HG03520 (cell line): Measurements from ENCODE around the gene RHEB.

ENCODE experiments used
- ATAC-seq: cut with Tn5 transposase; IDR thresholded peaks from one replicate; pipeline ENCODE4 v1.9.1; 2021; ENCODE audit warnings: mild to moderate bottlenecking, moderate library complexity; ENCODE audit not compliant: unreplicated experiment

The RHEB gene, protein sequence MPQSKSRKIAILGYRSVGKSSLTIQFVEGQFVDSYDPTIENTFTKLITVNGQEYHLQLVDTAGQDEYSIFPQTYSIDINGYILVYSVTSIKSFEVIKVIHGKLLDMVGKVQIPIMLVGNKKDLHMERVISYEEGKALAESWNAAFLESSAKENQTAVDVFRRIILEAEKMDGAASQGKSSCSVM

DNA sequence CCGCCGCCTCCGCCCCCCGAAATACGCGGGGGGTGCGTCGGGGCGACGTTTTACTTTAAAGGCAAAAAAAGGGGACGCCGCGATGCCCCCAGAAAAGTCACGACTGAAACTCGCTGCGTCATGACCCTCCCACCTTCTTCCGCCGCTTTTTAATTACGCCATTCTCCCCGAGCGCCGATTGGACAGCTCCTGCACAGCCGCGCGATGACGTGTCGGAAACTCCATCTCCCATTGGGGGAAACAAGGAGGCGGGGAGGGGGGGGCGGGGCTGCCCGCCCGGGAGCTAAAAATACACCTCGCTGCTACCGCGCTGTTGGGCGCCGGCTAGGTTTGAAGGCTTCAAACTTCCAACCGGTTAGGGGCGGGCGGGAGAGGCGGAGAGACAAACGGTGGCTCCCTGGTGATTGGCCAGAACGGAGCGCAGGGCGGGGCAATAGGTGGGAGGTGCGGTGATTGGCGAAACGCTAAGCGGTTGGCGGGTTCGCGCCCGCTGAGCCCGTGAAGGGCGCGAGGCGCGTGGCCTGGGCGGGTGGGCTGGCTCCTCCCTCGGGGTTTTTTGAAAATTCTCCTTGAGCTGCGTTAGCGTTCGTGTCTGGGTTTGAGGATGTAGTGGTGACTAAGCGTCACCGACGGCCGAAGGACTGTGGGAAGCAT is at the start of gene RHEB:
RHEB (minus strand) TSS at position 131 of the 654 bp plus-strand sequence. CDS start 384 bp downstream, outside the sequence.
- ATAC-seq, result peak; percentile 70

DNA sequence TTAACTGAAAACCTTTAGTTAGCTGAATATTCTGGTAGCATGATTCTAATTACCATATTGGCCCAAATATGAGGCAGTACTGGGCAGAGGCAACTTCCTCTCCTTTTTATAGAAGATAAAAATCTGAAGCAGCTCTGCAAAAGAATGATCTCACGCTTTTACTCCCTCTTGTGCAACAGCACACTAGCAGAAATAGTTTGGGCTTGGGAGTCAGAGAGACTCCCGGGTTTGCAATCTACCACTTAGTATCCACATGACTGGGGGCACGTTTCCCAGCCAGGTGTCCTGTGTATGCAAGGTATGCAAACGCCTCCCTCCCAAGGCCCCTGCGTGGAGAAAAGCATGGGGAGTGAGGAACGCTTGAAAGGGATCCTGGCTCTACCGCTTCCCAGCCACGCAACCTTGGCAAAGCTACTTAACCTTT is 47.2 kb upstream of the RHEB start:
- no peak for ATAC-seq

DNA sequence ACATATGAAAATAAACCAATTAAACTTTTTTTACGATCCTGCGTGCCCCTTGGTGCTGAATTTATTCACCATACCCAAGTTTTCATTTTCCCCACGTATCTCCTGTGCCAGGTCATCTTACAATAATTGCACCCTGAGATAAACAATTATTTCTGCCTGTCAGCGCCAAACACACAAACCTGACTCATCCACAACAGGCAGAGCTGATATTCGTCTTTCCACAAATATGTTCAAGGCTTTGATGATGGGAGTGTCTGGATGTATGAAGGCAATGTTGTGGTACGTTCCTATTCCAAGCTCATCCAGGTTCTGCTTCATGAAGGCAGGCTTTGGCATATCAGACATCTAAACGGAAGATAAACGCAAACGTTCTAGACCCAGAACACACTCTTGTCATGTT is 45.8 kb upstream of the RHEB start:
- ATAC-seq, result no peak

DNA sequence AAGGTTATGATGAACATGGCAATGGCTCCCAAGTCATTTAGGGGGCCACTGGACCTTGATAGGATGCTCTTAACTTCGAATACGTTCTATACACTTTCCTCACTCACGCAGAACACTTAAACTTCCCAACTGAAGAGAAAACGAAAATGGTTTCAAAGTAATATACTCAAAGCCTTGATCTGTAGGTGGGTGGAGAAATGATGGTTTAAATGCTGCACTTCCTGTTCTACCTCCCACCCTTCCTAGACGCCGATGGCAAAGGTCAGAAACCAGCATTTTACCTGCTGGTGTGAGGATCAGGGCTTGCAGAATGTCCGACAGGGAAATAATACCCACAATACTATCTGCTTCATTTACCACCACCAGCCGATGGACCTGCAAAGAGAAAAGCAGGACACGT is 40.5 kb upstream of the RHEB start:
- no peak for ATAC-seq

DNA sequence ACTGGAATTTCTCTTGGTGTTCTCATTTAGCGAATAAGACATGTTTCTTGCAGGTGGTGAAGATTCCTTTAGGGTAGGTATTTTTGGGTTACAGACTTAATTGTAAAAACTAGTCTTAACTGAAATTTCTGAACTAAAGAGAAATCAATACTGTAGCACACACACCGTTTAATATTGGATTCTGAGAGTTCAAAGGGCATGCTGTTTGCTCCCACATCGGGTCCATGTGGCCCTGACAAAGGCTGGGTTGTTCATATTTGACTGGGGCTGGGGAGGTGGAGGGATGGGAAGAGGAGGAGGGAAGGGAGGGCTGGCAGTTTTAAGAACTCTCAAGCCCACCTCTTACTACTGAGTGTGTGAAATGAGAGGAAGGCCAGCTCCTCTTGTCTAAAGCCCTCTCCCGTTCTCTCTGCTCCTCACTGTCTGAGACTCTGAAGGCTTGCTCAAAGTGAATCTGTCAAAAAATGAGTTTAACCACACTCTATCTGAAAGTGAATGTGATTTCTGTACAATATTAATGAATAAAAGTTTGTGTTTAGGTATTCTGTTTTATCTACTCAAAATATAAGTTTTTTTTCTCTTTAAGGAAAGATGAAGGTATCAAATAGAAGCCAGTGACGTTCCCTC is 40.0 kb upstream of the RHEB start:
- ATAC-seq, result no peak

DNA sequence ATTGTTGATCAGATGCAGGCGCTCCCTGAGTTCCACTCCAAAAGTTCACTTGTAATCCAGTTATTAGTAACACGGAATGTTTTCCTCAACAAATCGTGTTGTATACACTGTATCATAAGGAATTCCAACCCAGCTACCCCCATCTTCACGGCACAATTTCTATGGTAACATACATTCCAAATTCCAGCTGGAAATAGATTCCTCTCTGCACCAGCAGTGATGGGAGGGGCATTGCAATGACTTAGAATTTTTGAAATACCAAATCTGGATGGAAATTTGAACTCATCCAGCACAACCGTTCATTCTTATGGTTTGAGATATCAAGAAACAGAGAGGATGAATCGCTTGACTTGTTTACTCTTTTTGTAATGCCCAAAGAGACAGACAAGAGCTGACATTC is 38.9 kb upstream of the RHEB start:
- no peak for ATAC-seq

DNA sequence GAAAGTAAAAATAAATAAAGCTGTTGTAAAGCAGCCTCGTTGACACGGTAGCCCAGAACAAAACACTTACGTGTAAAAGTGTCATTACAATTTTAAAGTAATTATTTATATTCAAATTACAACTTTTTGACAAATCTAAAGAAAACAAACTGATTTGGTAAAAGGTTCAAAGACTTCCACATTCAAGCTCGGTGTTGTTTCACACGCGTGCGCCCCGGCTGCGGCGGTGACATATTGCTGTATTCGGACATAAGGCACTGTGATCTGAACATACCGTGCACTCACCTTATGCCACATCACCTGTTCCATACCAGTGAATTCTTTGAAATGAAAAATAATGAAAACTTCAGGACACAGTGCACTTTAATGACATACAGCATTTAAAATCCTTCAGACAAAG is 36.9 kb upstream of the RHEB start:
- ATAC-seq, result no peak

DNA sequence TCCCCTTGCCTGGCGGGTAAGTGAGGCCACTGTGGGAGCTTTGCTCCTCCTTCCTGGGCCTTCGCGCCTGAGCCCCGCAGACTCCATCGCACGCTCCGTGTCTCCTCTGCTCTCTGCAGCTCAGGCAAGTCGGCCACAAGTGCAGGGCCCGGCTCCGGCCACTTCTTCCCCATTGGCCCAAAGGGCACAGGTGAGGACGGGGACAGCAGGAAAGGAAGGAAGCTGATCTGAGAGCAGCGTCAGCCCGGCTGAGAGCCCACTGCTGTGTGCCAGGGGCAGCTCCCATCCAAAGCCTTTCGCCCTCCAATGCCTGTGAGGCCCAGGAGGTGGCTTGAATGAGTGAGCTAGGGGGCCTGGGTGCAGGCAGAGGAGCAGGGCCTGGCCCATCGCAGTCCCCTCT is 33.7 kb upstream of the RHEB start:
- no peak for ATAC-seq

DNA sequence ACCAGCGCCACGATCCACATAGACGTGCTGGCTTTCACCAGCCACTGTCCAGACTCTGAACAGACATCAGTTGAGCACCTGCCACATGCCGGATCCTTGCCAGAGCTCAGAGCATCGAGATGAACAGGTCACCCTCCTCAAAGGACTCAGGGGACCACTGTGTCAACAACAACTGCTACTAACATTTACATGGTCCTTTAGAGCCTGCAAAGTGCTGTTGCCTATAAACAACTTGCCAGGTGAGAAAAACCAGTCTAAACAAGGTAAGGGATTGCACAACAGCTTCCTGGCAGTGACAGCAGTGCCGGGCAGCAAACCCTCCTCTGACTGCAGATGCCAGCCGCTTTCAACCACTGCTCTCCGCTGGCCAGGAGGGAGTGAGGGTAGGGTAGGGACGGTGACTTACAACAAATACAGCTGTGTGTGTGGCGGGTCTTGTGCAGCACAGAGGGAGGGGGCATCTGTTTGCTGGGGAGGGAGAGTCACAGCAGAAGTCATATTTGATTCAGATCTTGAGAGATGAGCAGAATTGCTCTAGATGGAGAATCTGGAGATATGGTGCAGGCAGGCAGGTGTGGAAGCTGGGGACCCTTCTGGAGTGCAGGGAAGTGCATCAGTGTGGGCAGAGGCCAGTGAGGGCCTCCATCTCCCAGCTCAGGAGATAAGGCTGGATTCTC is 32.8 kb upstream of the RHEB start:
- no peak for ATAC-seq

DNA sequence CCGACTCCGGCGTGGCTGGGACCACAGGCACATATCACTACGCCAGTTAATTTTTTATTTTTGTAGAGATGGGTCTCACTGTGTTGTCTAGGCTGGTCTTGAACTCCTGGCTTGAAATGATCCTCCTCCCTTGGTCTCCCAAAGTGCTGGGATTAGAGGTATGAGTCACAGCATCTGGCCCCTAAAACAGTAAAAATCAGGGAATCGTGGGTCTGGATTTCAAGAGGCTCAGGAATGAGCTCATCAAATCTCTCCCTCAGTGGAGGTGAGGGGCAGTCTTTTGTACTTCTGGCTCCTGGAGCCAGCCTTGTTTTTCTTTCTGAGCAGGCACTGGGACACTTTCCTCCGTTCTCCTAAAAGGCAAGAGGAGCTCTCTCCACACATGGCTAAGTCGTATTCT is 32.1 kb upstream of the RHEB start:
- ATAC-seq, result no peak

DNA sequence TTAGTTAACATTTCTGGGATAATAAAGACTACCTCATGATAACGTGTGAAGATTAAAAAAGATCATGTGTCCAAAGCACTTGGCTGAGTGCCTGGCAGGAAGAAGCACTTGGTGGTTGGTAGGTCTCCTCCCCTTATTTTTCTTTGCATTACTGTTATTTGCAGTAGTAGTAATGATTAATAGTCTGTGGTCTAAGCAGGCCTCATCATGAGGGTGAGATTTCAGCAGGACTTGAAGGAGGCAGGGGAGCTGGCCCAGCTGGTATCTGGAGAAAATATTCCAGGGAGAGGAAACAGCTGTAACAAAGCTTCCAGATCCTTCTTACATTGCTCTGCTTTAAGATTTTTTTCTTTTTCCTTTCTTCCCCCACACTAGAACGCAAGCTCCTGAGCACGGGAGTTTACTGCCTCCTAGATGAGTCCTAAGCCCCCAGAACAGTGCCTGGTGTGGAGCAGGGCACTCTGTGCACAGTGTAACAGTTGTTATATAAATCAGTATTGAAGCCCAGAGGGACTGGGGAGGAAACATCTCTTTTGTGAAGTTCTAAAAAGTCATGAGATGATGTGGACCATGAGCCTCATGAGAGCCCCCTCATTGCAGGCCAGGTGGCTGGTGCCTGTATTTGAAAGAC is 31.1 kb upstream of the RHEB start:
- ATAC-seq, result no peak

DNA sequence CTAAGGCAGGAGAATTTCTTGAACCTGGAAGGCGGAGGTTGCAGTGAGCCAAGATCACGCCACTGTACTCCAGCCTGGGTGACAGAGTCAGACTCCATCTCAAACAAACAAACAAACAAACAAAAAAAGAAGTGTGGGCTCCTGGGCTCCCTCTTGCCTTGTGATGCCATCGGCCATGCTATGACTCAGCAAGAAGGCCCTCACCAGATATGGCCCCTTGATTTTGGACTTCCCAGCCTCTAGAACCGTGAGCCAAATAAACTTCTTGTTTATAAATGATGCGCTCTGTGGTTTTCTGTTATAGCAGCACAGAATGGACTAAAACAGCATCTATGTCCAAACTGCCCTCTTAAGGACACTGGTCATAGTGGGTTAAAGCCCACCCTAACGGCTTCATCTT is 29.9 kb upstream of the RHEB start:
- no peak for ATAC-seq

DNA sequence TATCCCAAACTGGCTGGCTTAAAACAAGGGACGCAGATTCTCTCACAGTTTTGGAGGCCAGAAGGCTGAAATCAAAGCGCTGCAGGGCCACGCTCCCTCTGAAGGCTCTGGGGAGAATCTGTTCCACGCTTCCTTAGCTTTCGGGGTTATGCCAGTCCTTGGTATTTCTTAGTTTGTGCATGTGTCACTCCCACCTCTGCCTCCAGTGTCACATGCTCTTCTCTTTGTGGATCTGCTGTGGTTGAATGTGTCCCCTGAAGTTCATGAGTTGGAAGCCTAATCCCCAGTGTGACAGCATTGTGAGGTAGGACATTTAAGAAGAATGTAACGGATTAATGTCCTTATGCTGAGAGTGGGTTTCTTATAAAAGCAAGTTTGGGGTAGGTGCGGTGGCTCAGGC is 29.4 kb upstream of the RHEB start:
- ATAC-seq, result no peak

DNA sequence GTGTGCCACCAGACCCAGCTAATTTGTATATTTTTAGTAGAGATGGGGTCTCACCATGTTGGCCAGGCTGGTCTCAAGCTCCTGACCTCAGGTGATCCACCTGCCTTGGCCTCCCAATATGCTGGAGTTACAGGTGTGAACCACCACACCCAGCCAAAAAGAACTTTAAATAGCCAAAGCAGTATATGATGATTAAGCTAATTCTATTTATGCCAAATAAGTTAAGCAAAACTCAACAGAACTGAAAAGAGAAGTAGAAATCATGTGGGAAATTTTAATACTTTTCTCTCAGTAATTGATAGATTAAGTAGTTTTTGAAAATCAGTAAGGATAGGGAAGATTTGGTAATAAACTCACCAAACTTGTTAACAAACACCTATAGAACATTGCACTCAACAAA is 24.5 kb upstream of the RHEB start:
- ATAC-seq, result no peak

DNA sequence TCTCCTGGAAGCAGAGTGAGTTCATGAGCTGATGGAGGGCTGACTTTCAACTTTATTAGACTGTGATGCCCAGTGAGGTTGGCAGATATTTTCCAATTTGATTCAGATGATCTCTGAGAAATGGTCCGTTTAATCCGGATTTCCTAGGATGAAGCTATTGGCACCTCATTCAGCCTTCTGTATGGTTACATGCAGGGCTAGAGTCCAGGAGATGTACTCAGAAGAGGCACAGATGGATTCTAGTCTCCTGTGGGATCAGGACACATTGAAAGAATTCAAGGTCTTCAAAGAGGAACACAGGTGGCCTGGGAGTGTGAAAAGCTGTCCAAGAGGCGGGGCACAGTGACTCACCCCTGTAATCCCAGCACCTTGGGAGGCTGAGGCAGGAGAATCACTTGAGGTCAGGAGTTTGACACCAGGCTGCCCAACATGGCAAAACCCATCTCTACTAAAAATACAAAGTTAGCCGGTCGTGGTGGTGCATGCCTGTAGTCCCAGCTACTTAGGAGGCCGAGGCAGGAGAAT is 23.0 kb upstream of the RHEB start:
- ATAC-seq, result no peak

DNA sequence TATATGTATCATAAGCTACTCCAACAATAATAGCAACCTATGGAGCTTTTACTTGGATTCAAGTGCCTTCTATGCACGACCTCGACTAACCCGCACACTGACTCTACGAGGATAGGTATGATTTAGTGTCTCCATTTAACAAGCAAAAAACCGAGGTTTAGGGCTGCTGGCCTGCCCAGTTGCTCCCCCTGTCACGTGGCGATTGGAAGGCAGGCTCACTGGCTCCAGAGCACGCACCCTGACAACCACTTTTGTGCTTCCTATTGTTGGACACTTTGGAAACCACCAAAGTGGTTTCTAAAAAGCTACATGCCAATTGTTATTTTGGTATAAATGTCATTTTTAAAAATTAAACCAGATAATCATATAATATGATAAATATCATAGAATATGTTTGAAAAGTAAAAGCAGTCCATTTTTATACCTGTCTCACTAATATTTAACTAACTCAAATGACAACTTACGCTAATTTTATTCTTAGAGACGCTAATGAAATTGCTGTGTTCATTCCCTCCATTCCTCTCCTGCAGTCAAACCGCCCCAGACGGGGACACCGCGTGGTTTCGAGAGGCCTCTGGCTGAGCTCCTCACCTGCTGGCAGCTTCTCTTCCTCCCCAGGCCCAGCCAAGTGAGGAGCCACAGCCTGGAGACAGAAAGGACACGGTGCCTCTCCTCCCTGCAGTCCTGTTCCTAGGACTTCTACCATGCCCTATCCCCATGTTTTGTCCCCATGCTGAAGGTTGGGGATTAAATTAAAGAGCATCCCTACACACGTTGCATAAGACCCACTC is 22.2 kb upstream of the RHEB start:
- ATAC-seq, result no peak

DNA sequence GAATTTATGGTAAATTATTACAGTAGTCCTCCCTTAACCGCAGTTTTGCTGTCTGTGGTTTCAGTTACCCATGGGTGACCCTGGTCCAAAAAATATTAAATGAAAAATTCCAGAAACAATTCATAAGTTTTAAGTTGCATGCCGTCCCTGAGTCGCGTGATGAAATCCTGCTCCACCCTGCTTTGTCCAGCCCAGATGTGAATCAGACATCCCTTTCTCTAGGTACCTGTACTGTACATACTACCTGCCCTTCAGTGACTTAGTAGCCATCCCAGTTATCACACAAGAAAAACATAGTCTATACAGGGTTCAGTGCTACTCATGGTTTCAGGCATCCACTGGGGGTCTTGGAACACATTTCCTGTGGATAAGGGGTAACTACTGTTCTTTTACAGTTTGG is 20.5 kb upstream of the RHEB start:
- ATAC-seq, result no peak

DNA sequence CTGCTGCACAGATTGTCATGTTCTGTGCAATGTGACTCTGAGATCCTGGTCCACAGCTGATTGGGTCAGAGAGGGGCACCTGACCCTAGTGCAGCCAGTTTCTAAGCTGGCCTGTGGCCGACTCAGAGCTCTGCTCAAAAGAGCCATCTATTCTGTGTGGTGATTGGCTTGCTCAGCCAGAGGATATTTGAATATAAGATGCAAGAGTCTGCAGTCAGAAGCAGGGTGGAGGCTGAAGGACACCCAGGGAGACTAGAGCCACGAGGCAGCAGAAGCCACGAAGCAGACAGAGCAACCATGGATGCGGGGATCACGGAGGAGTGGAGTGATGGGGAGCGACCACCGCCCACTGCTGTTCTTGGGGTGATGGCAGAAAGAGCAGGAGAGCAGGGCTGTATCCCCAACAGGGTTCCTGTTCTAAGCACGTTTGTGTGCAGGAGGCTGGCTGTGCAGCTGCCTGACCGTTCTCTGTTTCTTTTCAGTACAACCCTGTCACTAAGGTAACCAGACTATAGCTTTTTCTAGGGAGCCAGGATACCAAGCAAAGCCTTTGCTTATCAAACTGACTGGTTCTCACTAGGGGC is 19.5 kb upstream of the RHEB start:
- peak; percentile 69 for ATAC-seq

DNA sequence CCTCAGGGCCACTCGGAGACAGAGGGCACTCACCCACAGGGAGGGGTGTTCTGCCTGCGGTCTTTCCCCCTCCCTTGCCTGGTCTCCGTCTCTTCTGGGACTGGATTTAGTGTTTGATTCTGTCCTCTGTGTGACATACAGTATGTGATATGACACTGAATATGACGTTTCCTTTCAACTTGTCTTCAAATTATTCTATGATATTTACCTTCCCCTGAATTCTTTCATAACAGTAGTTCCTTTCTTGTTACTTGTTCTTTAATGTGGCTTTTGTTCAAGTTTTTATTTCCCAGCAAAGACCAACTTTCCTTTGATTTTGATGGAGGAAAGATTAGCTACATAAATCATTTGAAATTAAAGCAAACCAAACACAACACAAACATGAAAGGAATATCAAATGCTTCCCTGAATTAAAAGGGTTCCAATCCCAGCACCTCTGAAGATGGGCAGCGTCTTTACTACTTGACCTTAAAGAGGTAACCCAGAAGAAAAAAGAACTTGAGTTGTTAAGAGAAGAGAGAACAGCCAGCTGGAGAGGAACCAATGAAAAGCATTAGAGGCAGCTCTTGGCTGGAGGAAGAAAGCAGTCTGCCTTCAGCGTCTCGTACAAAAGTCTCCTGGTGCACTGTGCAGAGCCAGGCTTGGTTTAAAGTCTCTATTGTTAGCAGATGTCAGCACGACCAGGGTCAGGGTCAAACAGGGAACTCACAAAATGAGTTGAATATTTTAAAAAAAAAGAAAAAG is 18.3 kb upstream of the RHEB start:
- ATAC-seq, result no peak
